Testis (tissue), 3 donors: ENCODE data around the gene PDE4B. TPM values are rescaled to one million over a fixed set of nuclear protein-coding genes. Genes with fewer than 3 reads are reported as not detected.

ENCODE experiments used
- DNase-seq: peaks from one replicate; pipeline ENCODE4 v3.0.0-alpha.2; 2019
- H3K27ac ChIP-seq, 2 donors: fragments of 200-600 bp; sonication (generic); one replicate each; pipeline ENCODE4 v1.5.1; 2019
- H3K27me3 ChIP-seq: fragments of 200-600 bp; sonication (generic); one replicate; pipeline ENCODE4 v1.5.1; 2019
- H3K36me3 ChIP-seq: fragments of 200-600 bp; sonication (generic); one replicate; pipeline ENCODE4 v1.5.1; 2017; ENCODE audit warnings: low read depth; ENCODE audit errors: missing control alignments
- H3K4me1 ChIP-seq: fragments of 200-600 bp; sonication (generic); one replicate; pipeline ENCODE4 v1.5.1; 2019
- H3K4me3 ChIP-seq, 2 donors: fragments of 200-600 bp; sonication (generic); one replicate each; pipeline ENCODE4 v1.5.1; 2017 to 2019
- H3K9me3 ChIP-seq: fragments of 200-600 bp; sonication (generic); one replicate; pipeline ENCODE4 v1.5.1; 2017
- CTCF ChIP-seq, 3 experiments: fragments of 450-650 bp in 2 of 3; fragments of 200-600 bp in 1 of 3; sonication (generic) in 1 of 3; IDR thresholded peaks; one replicate each; pipeline ENCODE4 v1.5.1; 2016 to 2019; ENCODE audit warnings: antibody characterized with exemption in 3 of 3, mild to moderate bottlenecking in 2 of 3, moderate library complexity in 1 of 3
- POLR2A ChIP-seq: fragments of 450-650 bp; IDR thresholded peaks from one replicate; pipeline ENCODE4 v1.6.1; 2017; ENCODE audit warnings: antibody characterized with exemption, mild to moderate bottlenecking, moderate library complexity
- WGBS, 2 donors: methylation state at CpG; one replicate each; pipeline ENCODE4 v1.1.5; 2018; 5-methylcytosine and 5-hydroxymethylcytosine counted together
- intact Hi-C: fragments of 100-400 bp; cut with DNase I; formaldehyde crosslinking; loops from one replicate; pipeline ENCODE4 v1.15.1; 2023; ENCODE audit warnings: low total_unique reads
- polyA plus RNA-seq: library from polyadenylated mRNA; stranded (reverse); fragments of 350-450 nt; fragmentation: Illumina TruSeq; extraction: RNeasy Lipid Tissue Mini Kit (QIAGEN cat#74804); gene quantifications from one replicate; pipeline ENCODE4 v1.2.3, GENCODE V29; 2014; ENCODE audit warnings: low read depth, low replicate concordance; ENCODE audit not compliant: insufficient read depth
- total RNA-seq, 2 donors: library from RNA; depleted of rRNA; stranded (reverse); fragments of >200 nt; gene quantifications; one replicate each; pipeline ENCODE4 v1.2.3, GENCODE V29; 2016

PDE4B gene
- total and polyA plus RNA-seq, 3 donors from 2014 or later: 11.5 to 16.1 (median 12.4) TPM

- no peaks in the 10 kb centered on the region for H3K27me3 ChIP-seq
- H3K9me3 ChIP-seq: no peaks in the 10 kb centered on the region
- intact Hi-C loops: no loop called here
- H3K27ac ChIP-seq: peak overlapping the region in 1 of 2 donors; percentile 39
- no peak overlapping the region for H3K4me3 ChIP-seq
- no peak for DNase-seq
- no peak for TF ChIP-seq POLR2A
- TF ChIP-seq CTCF (IDR thresholded peaks at IDR 0.05): no peak
- no peaks in the 10 kb centered on the region for H3K4me1 ChIP-seq
- WGBS, 2 donors: 92 to 93% methylated on average over 2 of the region's 2 CpGs
- no peaks in the 10 kb centered on the region for H3K36me3 ChIP-seq
Measured at GRCh38 chr1:66336641-66336990, 543.9 kb downstream of the PDE4B start.

- no peak for DNase-seq
- WGBS, 2 donors: 80 to 87% methylated on average over 5 of the region's 5 CpGs
- H3K27ac ChIP-seq: peak overlapping the region in 1 of 2 donors; percentile 39
- no peak for TF ChIP-seq CTCF (IDR thresholded peaks at IDR 0.05)
- no peak for TF ChIP-seq POLR2A
- H3K27me3 ChIP-seq: no peaks in the 10 kb centered on the region
- H3K4me3 ChIP-seq: no peak overlapping the region
- no peaks in the 10 kb centered on the region for H3K4me1 ChIP-seq
- H3K9me3 ChIP-seq: no peaks in the 10 kb centered on the region
- no peaks in the 10 kb centered on the region for H3K36me3 ChIP-seq
- intact Hi-C loops: no loop called here
Measured at GRCh38 chr1:66337249-66337648, 544.6 kb downstream of the PDE4B start.

GRCh38 chr1:66339944-66340343 is 547.2 kb downstream of the PDE4B start:
- DNase-seq: peak; percentile 52
- Histone ChIP-seq H3K4me1 (no peaks in the 10 kb centered on the region), H3K4me3 (no peak overlapping the region), H3K27ac (peak overlapping the region in 1 of 2 donors; percentile 47), H3K36me3 (no peaks in the 10 kb centered on the region), H3K27me3 (no peaks in the 10 kb centered on the region), H3K9me3 (no peaks in the 10 kb centered on the region)
- intact Hi-C loops: no loop called here
- no peak for TF ChIP-seq CTCF (IDR thresholded peaks at IDR 0.05)
- no peak for TF ChIP-seq POLR2A
- WGBS, 2 donors: 37 to 48% methylated on average over 2 of the region's 2 CpGs

GRCh38 chr1:66341446-66342089 is 548.9 kb downstream of the PDE4B start:
- no peak for DNase-seq
- no peak overlapping the region for H3K4me3 ChIP-seq
- no peaks in the 10 kb centered on the region for H3K9me3 ChIP-seq
- WGBS, 2 donors: 82 to 83% methylated on average over 1 of the region's 1 CpG
- no peaks in the 10 kb centered on the region for H3K27me3 ChIP-seq
- no peaks in the 10 kb centered on the region for H3K36me3 ChIP-seq
- TF ChIP-seq CTCF (IDR thresholded peaks at IDR 0.05): no peak
- TF ChIP-seq POLR2A: no peak
- intact Hi-C loops: no loop called here
- no peaks in the 10 kb centered on the region for H3K4me1 ChIP-seq
- H3K27ac ChIP-seq: peak overlapping the region in 1 of 2 donors; percentile 47

- intact Hi-C loops: no loop called here
- 92 to 97% methylated on average over 7 of the region's 7 CpGs for WGBS, 2 donors
Measured at GRCh38 chr1:66342707-66343106, 550.0 kb downstream of the PDE4B start.

More at GRCh38 chr1:66342707-66343106, 550.0 kb downstream of the PDE4B start:
- Histone ChIP-seq H3K27ac (no peak overlapping the region), H3K36me3 (no peaks in the 10 kb centered on the region), H3K9me3 (no peaks in the 10 kb centered on the region), H3K27me3 (no peaks in the 10 kb centered on the region), H3K4me3 (no peak overlapping the region), H3K4me1 (no peaks in the 10 kb centered on the region)
- DNase-seq: no peak
- TF ChIP-seq POLR2A (no peak), CTCF (IDR thresholded peaks at IDR 0.05) (no peak)
